ENCODE results near the gene RAET1E.
A peak's percentile ranks its signal among the peaks of the same experiment; 100 is the strongest.
"Not testable (repeated sequence)": the region's sequence is repeated elsewhere in the genome, so short reads cannot be mapped to it uniquely, and the experiment has no call there.

The RAET1E gene

DNA sequence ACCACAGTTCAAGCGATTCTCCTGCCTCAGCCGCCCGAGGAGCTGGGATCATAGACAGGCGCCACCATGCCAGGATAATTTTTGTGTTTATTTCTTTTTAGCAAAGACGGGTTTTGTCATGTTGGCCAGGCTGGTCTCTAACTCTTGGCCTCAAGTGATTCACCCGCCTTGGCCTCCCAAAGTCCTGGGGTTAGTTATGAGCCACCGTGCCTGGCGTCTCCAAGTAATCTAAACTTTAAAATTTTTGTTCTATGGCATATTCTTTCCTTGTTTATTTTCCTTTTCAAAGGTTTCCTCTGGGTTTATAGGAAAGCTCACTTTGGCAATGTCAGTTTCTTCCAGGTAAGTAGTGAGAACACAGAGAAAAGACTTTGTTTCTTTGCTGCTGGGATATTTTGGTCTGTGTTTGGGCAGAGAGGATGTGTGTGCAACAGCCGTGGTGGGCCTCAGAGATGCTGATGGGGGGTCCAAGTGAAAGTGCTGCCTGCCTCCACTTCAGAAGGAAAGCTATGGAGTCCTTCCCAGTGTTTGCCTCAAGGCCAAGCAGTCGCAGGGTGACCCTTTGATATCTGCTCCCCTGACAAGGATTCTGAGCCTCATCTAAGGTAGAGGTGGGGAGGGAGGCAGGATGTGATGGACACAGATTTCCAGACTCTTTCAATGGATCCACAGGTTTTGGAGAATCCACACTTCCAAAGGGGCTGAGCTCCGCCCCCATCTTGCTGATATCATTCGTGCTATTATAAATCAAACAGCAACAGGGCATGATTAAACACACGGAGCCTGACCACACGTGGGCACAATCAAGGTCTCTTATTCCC is 36.1 kb downstream of the RAET1E start:
- no peak for DNase-seq (ENCODE audit: low read depth)

DNA sequence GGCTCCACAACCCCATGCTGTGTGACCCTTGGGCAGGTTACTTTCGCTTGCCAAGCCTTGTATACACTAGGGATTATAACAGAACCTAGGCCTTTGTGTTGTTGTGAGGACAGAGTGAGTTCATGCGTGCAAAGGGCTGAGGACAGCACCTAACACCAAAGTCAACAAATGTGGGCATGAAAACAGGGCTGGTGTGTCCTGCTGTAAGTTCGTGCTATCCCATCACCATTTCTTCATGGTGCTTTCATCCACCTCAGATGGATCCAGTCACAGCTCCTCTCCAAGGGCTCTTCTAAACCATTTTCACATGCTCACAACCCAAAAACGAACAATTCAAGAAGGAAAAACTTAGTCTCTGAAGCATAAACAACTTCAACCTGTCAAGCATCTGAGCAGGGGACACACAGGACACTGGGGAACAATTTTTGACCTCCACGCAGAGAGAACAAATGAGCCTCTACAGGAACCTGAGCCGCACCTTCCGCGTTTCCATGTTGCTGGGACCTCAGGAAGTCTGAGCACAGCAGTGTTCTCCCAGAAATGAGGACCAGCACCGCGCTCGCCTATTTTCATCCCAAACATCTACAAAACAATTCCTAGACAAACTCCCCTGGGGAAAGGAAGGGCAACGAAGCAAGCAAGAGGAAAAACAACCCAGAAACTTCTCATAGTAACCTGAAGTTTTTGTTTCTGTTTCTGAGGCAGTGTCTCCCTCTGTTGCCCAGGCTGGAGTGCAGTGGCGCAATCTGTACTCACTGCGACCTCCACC is 36.9 kb downstream of the RAET1E start:
- peak; percentile 79 for DNase-seq (ENCODE audit: low read depth)

DNA sequence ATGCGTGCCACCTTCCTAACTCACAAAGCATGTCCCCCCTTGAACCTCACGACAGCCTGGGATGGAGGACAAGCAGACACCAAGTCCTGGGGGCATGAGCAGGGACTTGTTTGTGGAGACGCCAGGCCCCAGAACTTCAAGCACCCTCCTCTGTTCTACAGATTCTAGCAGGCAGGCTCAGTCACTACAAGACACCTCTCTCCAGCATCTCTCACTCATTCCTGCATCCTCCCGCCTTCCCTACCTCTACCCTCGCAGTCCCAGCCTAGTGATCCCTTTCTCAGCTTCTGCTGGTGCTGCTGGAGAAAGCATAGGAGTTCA is 37.4 kb downstream of the RAET1E start:
- DNase-seq (ENCODE audit: low read depth), result no peak

DNA sequence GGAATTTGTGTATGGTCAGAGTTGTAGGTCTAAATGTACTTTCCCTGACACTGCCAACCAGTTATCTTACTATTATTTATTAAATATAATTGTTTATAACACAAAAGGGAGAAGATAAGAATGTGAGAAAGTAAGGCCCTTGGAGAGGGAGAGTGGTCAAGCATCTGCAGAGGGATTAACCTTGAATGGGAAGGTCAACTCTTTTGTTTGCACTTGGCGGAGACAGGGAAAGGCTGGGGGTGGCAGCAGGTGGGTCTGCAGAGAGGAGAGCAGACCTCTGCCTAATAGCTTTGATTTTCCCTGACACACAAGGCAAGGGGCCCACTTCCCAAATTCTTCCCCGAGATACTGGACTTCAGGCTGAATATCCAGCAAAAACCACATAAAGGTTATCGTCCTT is 38.0 kb downstream of the RAET1E start:
- DNase-seq (ENCODE audit: low read depth), result no peak

DNA sequence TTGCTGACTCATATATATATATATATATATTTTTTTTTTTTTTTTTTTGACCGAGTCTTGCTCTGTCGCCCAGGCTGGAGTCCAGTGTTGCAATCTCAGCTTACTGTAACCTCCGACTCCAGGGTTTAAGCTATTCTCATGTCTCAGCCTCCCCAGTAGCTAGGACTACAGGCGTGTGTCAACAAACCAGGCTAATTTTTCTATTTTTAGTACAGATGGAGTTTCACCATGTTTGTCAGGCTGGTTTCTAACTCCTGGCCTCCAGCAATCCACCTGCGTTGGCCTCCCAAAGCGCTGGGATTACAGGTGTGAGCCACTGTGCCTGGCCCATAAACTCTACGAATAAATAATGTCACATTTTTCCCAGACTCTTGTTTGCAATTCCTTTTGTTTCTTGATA is 38.5 kb downstream of the RAET1E start:
- DNase-seq (ENCODE audit: low read depth), result peak; percentile 98

DNA sequence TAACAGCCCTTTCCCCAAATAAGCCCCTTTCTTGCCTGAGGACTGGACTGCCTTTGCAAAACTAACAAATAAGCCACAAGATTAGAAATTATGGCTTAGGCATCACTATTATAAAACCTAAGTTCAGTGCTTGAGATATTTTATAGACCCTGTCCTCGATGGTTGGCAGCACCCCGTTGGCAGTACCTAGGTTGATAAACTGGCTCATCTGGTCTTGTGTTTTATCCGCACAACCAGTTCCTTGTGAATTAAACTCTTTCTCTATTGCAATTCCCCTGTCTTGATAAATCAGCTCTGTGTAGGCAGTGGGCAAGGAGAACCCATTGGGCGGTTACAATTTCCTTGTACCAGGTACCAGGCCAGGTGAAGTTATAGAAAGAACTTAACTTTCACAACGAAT is 40.4 kb downstream of the RAET1E start:
- DNase-seq (ENCODE audit: low read depth), result no peak

DNA sequence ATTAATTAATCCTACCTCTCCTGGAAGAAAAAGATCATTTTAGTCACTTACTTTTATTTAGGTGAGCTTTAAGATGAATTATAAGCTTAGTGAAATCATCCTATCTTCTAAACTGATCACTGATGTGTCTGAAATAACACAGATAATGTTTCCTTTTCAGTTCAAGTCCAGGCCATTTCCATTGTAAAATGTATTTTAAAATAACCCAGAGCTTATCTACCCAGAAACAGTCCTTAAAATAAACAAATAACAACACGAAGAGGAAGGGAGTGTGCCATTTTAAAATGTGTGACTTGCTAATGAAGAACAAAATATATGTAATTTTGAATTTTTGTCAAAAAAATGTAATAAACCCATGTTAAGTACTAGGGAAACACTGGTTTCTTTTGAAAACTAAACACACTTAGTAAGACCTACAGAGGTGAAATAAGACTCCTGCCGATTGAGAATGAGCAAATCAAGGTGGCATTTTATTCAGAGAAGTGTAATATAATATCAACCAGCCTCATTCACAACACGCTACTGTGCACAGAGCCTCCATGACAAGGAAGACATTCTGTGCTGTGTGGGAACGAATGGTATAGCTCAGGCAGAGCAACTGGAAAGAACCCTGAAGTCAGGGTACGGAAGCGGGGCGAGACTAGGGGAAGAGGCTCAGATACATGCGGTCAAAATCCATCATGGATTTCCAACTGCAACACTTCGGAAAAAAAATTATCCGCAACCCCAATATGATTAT is 41.5 kb downstream of the RAET1E start:
- DNase-seq (ENCODE audit: low read depth), result peak; percentile 50

DNA sequence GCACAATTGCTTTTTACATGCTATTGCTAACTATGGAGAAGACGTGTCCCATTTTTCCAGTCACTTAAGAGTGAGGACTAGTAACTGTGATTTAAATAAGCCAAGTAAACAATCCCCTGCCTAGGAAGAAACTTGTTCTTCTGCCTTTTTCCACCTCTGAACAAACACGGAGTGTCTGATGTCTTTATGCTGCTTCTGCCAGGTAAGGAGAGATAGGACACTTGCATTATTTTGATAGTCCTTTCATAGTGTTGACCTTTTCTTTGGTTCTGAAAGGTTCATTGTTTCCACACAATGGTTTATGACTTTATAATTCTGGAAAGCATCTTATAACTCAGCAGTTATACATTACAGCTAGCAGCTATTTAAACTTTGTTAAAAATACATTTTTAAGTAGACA is 42.2 kb downstream of the RAET1E start:
- DNase-seq (ENCODE audit: low read depth), result no peak

DNA sequence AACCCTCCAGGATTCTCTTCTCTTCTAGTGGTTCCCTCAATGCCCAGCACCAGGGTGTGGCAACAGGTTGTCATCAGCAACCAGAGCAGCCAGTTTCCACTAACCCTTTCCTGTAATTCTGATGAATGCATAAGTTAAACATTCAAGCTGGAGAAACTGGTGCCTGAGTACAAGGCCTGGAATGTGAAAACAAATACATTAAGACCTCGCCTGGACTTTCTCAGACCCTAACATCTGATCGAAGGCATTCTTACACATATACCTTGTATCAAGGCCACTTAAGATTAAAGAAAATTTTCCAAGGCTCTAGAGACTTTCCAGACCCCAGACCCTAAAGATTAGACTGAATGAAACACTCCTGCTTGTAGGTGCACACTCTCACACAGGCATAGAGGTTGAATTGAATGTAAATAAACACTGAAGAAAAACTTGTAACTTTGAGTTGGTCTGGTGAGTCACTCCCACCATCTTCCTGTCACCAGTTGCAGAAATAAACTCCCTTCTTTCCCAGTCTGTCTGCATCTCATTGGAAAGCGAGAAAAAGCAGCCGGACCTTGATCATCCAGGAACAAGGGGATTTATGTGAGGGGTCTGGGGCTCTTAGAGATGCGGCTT is 42.8 kb downstream of the RAET1E start:
- DNase-seq (ENCODE audit: low read depth), result peak; percentile 96

DNA sequence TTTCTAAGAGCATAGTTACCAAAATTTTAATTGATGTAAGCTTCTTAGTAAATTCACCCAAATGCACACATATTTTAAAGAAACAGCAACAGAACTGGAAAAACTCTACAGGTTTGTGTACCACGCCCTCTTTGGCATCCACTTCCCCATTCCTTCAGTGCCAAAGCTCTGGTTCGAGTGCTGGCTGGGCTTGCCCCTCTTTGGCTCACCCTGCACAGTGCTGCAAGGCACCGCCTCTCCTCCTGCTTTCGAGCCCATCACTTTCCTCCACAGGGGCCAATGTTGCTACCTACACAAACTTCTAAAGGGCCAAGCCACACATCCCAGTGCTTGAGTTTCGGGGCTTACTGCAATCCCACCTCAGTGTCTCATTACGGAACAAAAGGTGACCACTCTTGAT is 43.4 kb downstream of the RAET1E start:
- no peak for DNase-seq (ENCODE audit: low read depth)

DNA sequence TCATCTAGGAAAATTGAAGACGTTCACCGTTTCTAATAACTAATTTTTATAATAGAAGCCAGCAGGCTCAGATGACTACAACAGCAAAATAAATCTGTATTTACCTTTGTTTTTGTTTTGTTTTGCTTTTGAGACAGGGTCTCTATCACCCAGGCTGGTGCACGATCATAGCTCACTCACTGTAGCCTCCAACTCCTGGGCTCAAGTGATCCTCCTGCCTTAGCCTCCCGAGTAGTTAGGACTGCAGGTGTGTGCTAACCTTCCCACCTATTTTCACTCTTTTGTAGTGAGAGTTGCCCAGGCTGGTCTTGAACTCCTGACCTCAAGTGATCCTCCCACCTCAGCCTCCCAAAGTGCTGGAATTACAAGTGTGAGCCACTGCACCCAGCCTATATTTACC is 43.9 kb downstream of the RAET1E start:
- DNase-seq (ENCODE audit: low read depth), result not testable (repeated sequence)

DNA sequence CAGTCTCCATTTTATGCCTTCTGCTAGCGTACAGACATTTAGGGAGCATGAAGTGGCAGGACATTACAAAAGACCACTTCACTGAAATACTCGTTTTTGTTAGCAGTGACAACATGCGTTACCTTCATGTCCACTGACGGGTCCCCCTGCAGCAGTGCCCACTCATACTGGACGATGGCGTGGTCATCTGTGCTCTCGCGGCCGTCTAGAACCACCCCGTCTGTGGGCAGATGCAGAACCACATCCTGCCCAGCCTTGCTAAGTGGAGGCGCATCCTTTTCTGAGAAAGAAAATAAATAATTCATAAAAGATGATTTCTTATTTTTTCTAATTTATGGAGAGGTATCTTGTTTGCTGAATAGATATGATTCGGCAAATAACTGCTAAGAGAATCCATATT is 45.0 kb downstream of the RAET1E start:
- no peak for DNase-seq (ENCODE audit: low read depth)

DNA sequence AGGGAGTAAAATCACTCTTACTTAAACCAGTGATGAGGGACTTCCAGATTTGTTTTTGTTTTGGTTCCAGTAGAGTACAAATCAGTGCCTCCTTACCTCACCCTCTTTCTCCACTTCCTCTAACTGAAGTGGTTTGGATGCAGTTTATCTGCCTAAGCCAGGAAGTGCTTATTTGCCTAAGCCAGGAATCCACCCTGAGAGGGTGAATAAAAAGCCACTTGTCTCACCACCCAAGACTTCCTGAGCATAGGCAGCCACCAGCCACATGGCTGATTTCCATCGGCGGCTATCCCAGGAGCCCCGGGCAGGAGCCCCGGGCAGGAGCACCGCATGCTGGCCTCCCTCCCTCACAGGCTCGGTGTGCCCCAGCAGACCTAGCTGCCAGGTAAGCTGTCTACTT is 45.7 kb downstream of the RAET1E start:
- DNase-seq (ENCODE audit: low read depth), result peak; percentile 93

DNA sequence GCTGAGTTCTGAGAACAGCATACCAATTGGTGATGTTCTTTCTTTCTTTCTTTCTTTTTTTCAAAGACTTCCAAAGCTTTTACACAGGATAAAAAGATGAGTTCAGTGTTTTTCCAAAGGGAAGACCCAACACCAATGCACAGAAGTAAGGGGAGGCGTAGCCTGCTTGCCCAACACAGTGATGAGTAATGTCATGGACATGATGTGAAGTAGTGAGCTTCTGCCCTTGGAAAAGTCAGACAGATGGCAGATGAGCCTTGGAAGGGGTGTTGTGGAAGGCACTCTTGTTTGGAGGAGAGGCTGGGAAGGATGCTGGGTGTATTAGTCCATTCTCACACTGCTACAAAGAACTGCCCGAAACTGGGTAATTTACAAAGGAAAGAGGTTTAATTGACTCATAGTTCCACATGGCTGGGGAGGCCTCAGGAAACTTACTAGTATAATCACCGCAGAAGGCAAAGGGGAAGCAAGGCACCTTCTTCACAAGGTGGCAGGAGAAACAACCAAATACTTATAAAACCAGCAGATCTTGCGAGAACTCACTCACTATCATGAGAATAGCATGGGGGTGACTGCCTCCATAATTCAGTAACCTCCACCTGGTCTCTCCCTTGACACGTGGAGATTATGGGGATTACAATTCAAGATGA is 46.3 kb downstream of the RAET1E start:
- peak; percentile 85 for DNase-seq (ENCODE audit: low read depth)

DNA sequence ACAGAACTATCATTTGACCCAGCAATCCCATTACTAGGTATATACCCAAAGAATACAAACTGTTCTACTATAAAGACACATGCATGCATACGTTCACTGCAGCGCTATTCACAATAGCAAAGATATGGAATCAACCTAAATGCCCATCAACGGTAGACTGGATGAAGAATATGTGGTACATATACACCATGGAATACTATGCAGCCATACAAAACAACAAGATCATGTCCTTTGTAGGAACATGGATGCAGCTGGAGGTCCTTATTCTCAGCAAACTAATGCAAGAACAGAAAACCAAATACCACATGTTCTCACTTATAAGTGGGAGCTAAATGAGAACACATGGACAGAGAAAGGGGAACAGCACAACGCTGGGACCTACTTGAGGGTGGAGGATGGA is 49.6 kb downstream of the RAET1E start:
- DNase-seq (ENCODE audit: low read depth), result not testable (repeated sequence)
